ENCODE results near the gene SLC7A6. TPM values are rescaled to one million over a fixed set of nuclear protein-coding genes. Genes with fewer than 3 reads are reported as not detected.
A peak's percentile ranks its signal among the peaks of the same experiment; 100 is the strongest.

The SLC7A6 gene
- total and polyA plus RNA-seq, 2 of the 13 experiments (the other 11 are each of a cell fraction or from before 2014, with no cell fraction given): 35.8 to 70.8 TPM

- peaks cover 41% of the 10 kb centered on the region for H3K4me1 ChIP-seq (ENCODE audit: insufficient read depth, low read length)
- no peak overlapping the region for H2AFZ ChIP-seq (ENCODE audit: low read length)
- 98% methylated on average over 11 of the region's 11 CpGs for WGBS (ENCODE audit: low lambda C conversion rate)
- no peak for FAIRE-seq
- H3K4me2 ChIP-seq (ENCODE audit: low read depth, low read length): no peak overlapping the region
- no peak for DNase-seq (ENCODE audit: low spot score)
- peaks cover 40% of the 10 kb centered on the region for H3K79me2 ChIP-seq (ENCODE audit: insufficient read depth, low read length)
- no peak overlapping the region for H3K9ac ChIP-seq (ENCODE audit: insufficient read depth, low read depth, low read length)
- in situ Hi-C loops (cut with HindIII; ENCODE audit: extremely low pct_ligation_motif_present, low pct_unique_long_range_greater_than_20kb): no loop called here
- POLR2A ChIA-PET: interaction anchor here (0.8 to 2.4 kb wide), 2 partner anchors 22 to 24 kb away, joined by 3 to 6 read pairs; partner anchors contain the start of gene SLC7A6
- ATAC-seq: no peak
- CTCF ChIA-PET (ENCODE audit: low intra/inter-chr PET ratio, low total read pairs): no interaction called here
- no peaks in the 10 kb centered on the region for H3K9me3 ChIP-seq (ENCODE audit: low read length)
- H3K36me3 ChIP-seq (replicated peaks in 1 of 2; ENCODE audit: control insufficient read depth in 1 of 2, insufficient read depth in 2 of 2, low read length in 2 of 2): peaks cover 38 to 78% of the 10 kb centered on the region in 2 experiments
- intact Hi-C loops (cut with micrococcal nuclease; ENCODE audit: unreplicated experiment): no loop called here
- no peaks in the 10 kb centered on the region for H3K27me3 ChIP-seq (ENCODE audit: control insufficient read depth in 1 of 2, insufficient read depth in 2 of 2, low read length in 2 of 2)
- H3K27ac ChIP-seq (ENCODE audit: extremely low read length, insufficient read depth, low read length): no peak overlapping the region
- BruUV-seq (replicated peaks): no TSS peak
- H3K4me3 ChIP-seq (replicated peaks in 1 of 3; ENCODE audit: insufficient read depth in 1 of 3, low read depth in 2 of 3, low read length in 3 of 3): no peak overlapping the region
- no peaks in the 10 kb centered on the region for H4K20me1 ChIP-seq (ENCODE audit: insufficient read depth, low read length)
- TF ChIP-seq NFRKB (IDR thresholded peaks at IDR 0.05) (no peak), BATF2 (CRISPR knock-in tag; IDR thresholded peaks at IDR 0.05) (no peak), ZNF407 (CRISPR knock-in tag; IDR thresholded peaks at IDR 0.05; ENCODE audit: not compliant biosample characterization) (no peak), POGK (CRISPR knock-in tag; conservative IDR thresholded peaks at IDR 0.05) (0 out of 2 replicates have a peak, but pooled peaks have one; percentile 27), FOXK1 (CRISPR knock-in tag; IDR thresholded peaks at IDR 0.05; ENCODE audit: borderline replicate concordance, low read depth) (no peak), PRDM15 (CRISPR knock-in tag; IDR thresholded peaks at IDR 0.05) (no peak), DPF2 (CRISPR knock-in tag; IDR thresholded peaks at IDR 0.05; ENCODE audit: borderline replicate concordance, low read depth) (no peak)
Observed at GRCh38 chr16:68287276-68288251, 23.2 kb downstream of the SLC7A6 start.
